ENCODE results near the gene PRKAR2B. TPM values are rescaled to one million over a fixed set of nuclear protein-coding genes. Genes with fewer than 3 reads are reported as not detected.

PRKAR2B gene
- total RNA-seq = 3.5 TPM
- polyA plus RNA-seq = 7.1 TPM
- long read RNA-seq, donor 1, partial matches to known transcripts = 0 of 1 reads
- long read RNA-seq, donor 1, other reads (novel, unspliced or antisense) = 0 of 1 reads
- long read RNA-seq, donor 2 = 0 reads
- long read RNA-seq, donor 3, partial matches to known transcripts = 0 of 1 reads
- long read RNA-seq, donor 3, other reads (novel, unspliced or antisense) = 0 of 1 reads
- long read RNA-seq, donor 4, partial matches to known transcripts = 0 of 2 reads
- long read RNA-seq, donor 4, other reads (novel, unspliced or antisense) = 0 of 2 reads
- long read RNA-seq, donor 5, partial matches to known transcripts = 0 of 4 reads
- long read RNA-seq, donor 5, other reads (novel, unspliced or antisense) = 0 of 4 reads
- long read RNA-seq, donor 6 = 0 reads
- long read RNA-seq, donor 7, partial matches to known transcripts = 0 of 2 reads
- long read RNA-seq, donor 7, other reads (novel, unspliced or antisense) = 0 of 2 reads
- long read RNA-seq, donor 8 = 0 reads
- long read RNA-seq, donor 9 = 0 reads
- long read RNA-seq, donor 10, partial matches to known transcripts = 0 of 4 reads
- long read RNA-seq, donor 10, other reads (novel, unspliced or antisense) = 0 of 4 reads

DNA sequence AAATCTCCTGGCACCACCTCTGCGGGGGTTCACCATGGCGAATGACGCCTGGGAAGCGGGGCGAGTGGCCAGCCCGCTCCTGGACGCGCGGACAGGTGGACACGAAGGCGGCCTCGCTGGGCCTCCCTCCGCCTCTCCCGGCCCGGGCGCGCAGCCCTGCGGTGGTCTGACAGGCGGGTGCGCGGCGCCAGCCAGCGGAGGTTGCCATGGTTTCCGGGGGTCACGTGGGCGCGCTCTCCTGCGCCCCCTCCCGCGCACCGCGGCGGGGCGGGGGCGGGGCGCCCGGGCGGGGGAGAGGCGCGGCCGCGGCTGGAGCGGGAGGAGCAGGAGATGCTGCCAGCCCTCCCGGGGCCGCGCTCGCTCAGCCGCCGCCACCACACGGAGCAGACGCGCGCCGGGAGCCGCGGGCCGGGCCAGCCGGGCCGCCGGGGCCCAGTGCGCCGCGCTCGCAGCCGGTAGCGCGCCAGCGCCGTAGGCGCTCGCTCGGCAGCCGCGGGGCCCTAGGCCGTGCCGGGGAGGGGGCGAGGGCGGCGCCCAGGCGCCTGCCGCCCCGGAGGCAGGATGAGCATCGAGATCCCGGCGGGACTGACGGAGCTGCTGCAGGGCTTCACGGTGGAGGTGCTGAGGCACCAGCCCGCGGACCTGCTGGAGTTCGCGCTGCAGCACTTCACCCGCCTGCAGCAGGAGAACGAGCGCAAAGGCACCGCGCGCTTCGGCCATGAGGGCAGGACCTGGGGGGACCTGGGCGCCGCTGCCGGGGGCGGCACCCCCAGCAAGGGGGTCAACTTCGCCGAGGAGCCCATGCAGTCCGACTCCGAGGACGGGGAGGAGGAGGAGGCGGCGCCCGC is at the start of gene PRKAR2B:
PRKAR2B (plus strand) TSS at position 359 of the 848 bp plus-strand sequence; CDS start at position 562, 203 bp downstream.
- DNase-seq (ENCODE audit: low read depth in 6 of 9, low spot score in 9 of 9) = peak; percentile 48 to 92 (median 81)
- Histone ChIP-seq H3K9me3 (ENCODE audit: control insufficient read depth in 2 of 2, insufficient read depth in 1 of 2, low read length in 1 of 2) (no peaks in the 10 kb centered on the region), H3K27ac (ENCODE audit: low read depth in 1 of 2, low read length in 1 of 2) (no peak within 1 kb of the TSS), H3K27me3 (ENCODE audit: control insufficient read depth in 2 of 2, insufficient read depth in 1 of 2, low read length in 1 of 2) (peaks cover 3 to 12% of the 10 kb centered on the region in 2 donors), H3K36me3 (ENCODE audit: control insufficient read depth in 2 of 2, insufficient read depth in 2 of 2, low read length in 1 of 2) (no peaks in the 10 kb centered on the region), H3K4me3 (ENCODE audit: low read length in 2 of 2) (peak within 1 kb of the TSS; percentile 56 to 78), H3K4me1 (ENCODE audit: control insufficient read depth in 2 of 2, insufficient read depth in 2 of 2, low read length in 2 of 2) (peaks cover 0 to 9% of the 10 kb centered on the region in 2 donors)
- WGBS = under 1% methylated on average over 110 of the region's 110 CpGs

- H3K27me3 ChIP-seq (ENCODE audit: control insufficient read depth in 2 of 2, insufficient read depth in 1 of 2, low read length in 1 of 2) = no peaks in the 10 kb centered on the region
- H3K4me3 ChIP-seq (ENCODE audit: low read length in 2 of 2) = no peak overlapping the region
- H3K36me3 ChIP-seq (ENCODE audit: control insufficient read depth in 2 of 2, insufficient read depth in 2 of 2, low read length in 1 of 2) = no peaks in the 10 kb centered on the region
- H3K9me3 ChIP-seq (ENCODE audit: control insufficient read depth in 2 of 2, insufficient read depth in 1 of 2, low read length in 1 of 2) = peaks cover 0 to 3% of the 10 kb centered on the region in 2 donors
- no peak for DNase-seq (ENCODE audit: low read depth in 6 of 9, low spot score in 9 of 9)
- WGBS = 96% methylated on average over 7 of the region's 7 CpGs
- H3K27ac ChIP-seq (ENCODE audit: low read depth in 1 of 2, low read length in 1 of 2) = no peak overlapping the region
- H3K4me1 ChIP-seq (ENCODE audit: control insufficient read depth in 2 of 2, insufficient read depth in 2 of 2, low read length in 2 of 2) = no peaks in the 10 kb centered on the region
Observed at GRCh38 chr7:106994833-106995232, 49.7 kb upstream of the PRKAR2B start.

- Histone ChIP-seq H3K27ac (ENCODE audit: low read depth in 1 of 2, low read length in 1 of 2) (no peak overlapping the region), H3K9me3 (ENCODE audit: control insufficient read depth in 2 of 2, insufficient read depth in 1 of 2, low read length in 1 of 2) (peaks cover 0 to 3% of the 10 kb centered on the region in 2 donors), H3K36me3 (ENCODE audit: control insufficient read depth in 2 of 2, insufficient read depth in 2 of 2, low read length in 1 of 2) (no peaks in the 10 kb centered on the region), H3K4me3 (ENCODE audit: low read length in 2 of 2) (no peak overlapping the region), H3K27me3 (ENCODE audit: control insufficient read depth in 2 of 2, insufficient read depth in 1 of 2, low read length in 1 of 2) (no peaks in the 10 kb centered on the region), H3K4me1 (ENCODE audit: control insufficient read depth in 2 of 2, insufficient read depth in 2 of 2, low read length in 2 of 2) (no peaks in the 10 kb centered on the region)
- DNase-seq (ENCODE audit: low read depth in 6 of 9, low spot score in 9 of 9) = no peak
- WGBS = 91% methylated on average over 5 of the region's 5 CpGs
Observed at GRCh38 chr7:106997487-106998271, 46.8 kb upstream of the PRKAR2B start.

DNA sequence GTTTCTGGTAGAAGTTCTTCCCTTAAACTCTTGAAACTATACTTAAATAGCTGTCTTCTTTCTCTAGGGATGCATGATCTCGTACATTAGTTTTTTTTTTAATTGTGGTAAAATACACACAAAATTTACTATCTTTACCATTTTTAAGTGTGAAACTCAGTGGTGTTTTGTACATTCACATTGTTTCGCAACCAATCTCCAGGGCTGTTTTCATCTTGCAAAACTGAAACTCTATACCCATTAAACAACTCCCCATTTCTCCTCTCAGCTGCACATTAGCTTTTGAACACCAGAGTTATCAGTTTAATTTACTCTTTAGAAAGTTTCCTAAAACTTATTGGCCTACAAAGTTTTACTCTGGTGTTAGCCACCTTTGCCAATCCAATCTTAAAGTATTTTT is 45.5 kb upstream of the PRKAR2B start:
- Histone ChIP-seq H3K27ac (ENCODE audit: low read depth in 1 of 2, low read length in 1 of 2) (no peak overlapping the region), H3K4me1 (ENCODE audit: control insufficient read depth in 2 of 2, insufficient read depth in 2 of 2, low read length in 2 of 2) (no peaks in the 10 kb centered on the region), H3K36me3 (ENCODE audit: control insufficient read depth in 2 of 2, insufficient read depth in 2 of 2, low read length in 1 of 2) (no peaks in the 10 kb centered on the region), H3K4me3 (ENCODE audit: low read length in 2 of 2) (no peak overlapping the region), H3K27me3 (ENCODE audit: control insufficient read depth in 2 of 2, insufficient read depth in 1 of 2, low read length in 1 of 2) (no peaks in the 10 kb centered on the region), H3K9me3 (ENCODE audit: control insufficient read depth in 2 of 2, insufficient read depth in 1 of 2, low read length in 1 of 2) (peaks cover 0 to 3% of the 10 kb centered on the region in 2 donors)
- no peak for DNase-seq (ENCODE audit: low read depth in 6 of 9, low spot score in 9 of 9)
- 94% methylated on average over 2 of the region's 2 CpGs for WGBS

DNA sequence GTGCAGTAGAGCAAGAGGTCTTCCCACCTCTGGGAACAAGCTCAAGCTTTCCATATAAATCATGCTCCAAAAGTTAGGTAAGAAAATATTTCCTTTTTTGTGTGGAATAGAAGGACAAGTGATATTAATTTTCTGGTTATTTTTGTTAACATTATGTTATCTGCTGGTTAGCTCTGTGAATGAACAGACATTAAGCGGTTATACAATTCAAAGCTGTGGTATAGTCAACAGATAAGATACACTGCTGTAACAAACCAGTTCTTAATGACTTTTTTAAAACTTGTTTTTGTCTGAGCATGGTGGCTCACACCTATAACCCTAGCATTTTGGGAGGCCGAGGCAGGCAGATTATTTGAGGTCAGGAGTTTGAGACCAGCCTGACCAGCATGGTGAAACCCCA is 43.0 kb upstream of the PRKAR2B start:
- Histone ChIP-seq H3K27ac (ENCODE audit: low read depth in 1 of 2, low read length in 1 of 2) (no peak overlapping the region), H3K9me3 (ENCODE audit: control insufficient read depth in 2 of 2, insufficient read depth in 1 of 2, low read length in 1 of 2) (no peaks in the 10 kb centered on the region), H3K4me1 (ENCODE audit: control insufficient read depth in 2 of 2, insufficient read depth in 2 of 2, low read length in 2 of 2) (no peaks in the 10 kb centered on the region), H3K36me3 (ENCODE audit: control insufficient read depth in 2 of 2, insufficient read depth in 2 of 2, low read length in 1 of 2) (no peaks in the 10 kb centered on the region), H3K4me3 (ENCODE audit: low read length in 2 of 2) (no peak overlapping the region), H3K27me3 (ENCODE audit: control insufficient read depth in 2 of 2, insufficient read depth in 1 of 2, low read length in 1 of 2) (no peaks in the 10 kb centered on the region)
- WGBS = 96% methylated on average over 2 of the region's 2 CpGs
- DNase-seq (ENCODE audit: low read depth in 6 of 9, low spot score in 9 of 9) = no peak

GRCh38 chr7:107002126-107002525 is 42.4 kb upstream of the PRKAR2B start:
- Histone ChIP-seq H3K27me3 (ENCODE audit: control insufficient read depth in 2 of 2, insufficient read depth in 1 of 2, low read length in 1 of 2) (no peaks in the 10 kb centered on the region), H3K4me1 (ENCODE audit: control insufficient read depth in 2 of 2, insufficient read depth in 2 of 2, low read length in 2 of 2) (no peaks in the 10 kb centered on the region), H3K36me3 (ENCODE audit: control insufficient read depth in 2 of 2, insufficient read depth in 2 of 2, low read length in 1 of 2) (no peaks in the 10 kb centered on the region), H3K27ac (ENCODE audit: low read depth in 1 of 2, low read length in 1 of 2) (no peak overlapping the region), H3K9me3 (ENCODE audit: control insufficient read depth in 2 of 2, insufficient read depth in 1 of 2, low read length in 1 of 2) (no peaks in the 10 kb centered on the region), H3K4me3 (ENCODE audit: low read length in 2 of 2) (no peak overlapping the region)
- WGBS = 97% methylated on average over 4 of the region's 4 CpGs
- DNase-seq (ENCODE audit: low read depth in 6 of 9, low spot score in 9 of 9) = no peak

DNA sequence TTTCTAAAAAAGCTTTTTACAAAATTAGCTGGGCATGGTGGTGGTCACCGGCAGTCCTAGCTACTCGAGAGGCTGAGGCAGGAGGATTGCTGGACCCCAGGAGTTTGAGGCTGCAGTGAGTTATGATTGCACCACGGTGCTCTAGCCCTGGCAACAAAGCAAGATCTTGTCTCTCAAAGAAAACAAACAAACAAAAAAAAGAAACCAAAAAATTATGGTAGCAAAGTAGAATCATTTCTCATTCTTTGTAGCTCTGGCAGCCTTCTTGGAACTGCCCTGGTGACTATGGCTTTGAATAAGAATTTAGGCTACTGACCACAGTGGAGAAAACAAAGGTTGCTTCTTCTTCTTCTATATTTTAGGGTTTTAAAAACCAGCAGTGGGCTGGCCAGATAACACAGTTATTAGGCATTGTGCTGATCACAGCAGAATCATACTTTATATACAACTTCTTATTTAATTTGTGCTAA is 41.9 kb upstream of the PRKAR2B start:
- no peaks in the 10 kb centered on the region for H3K4me1 ChIP-seq (ENCODE audit: control insufficient read depth in 2 of 2, insufficient read depth in 2 of 2, low read length in 2 of 2)
- no peaks in the 10 kb centered on the region for H3K9me3 ChIP-seq (ENCODE audit: control insufficient read depth in 2 of 2, insufficient read depth in 1 of 2, low read length in 1 of 2)
- no peaks in the 10 kb centered on the region for H3K27me3 ChIP-seq (ENCODE audit: control insufficient read depth in 2 of 2, insufficient read depth in 1 of 2, low read length in 1 of 2)
- H3K4me3 ChIP-seq (ENCODE audit: low read length in 2 of 2) = no peak overlapping the region
- DNase-seq (ENCODE audit: low read depth in 6 of 9, low spot score in 9 of 9) = no peak
- H3K27ac ChIP-seq (ENCODE audit: low read depth in 1 of 2, low read length in 1 of 2) = no peak overlapping the region
- WGBS = 91% methylated on average over 3 of the region's 3 CpGs
- no peaks in the 10 kb centered on the region for H3K36me3 ChIP-seq (ENCODE audit: control insufficient read depth in 2 of 2, insufficient read depth in 2 of 2, low read length in 1 of 2)

- Histone ChIP-seq H3K27ac (ENCODE audit: low read depth in 1 of 2, low read length in 1 of 2) (no peak overlapping the region), H3K4me1 (ENCODE audit: control insufficient read depth in 2 of 2, insufficient read depth in 2 of 2, low read length in 2 of 2) (no peaks in the 10 kb centered on the region), H3K36me3 (ENCODE audit: control insufficient read depth in 2 of 2, insufficient read depth in 2 of 2, low read length in 1 of 2) (no peaks in the 10 kb centered on the region), H3K27me3 (ENCODE audit: control insufficient read depth in 2 of 2, insufficient read depth in 1 of 2, low read length in 1 of 2) (no peaks in the 10 kb centered on the region), H3K9me3 (ENCODE audit: control insufficient read depth in 2 of 2, insufficient read depth in 1 of 2, low read length in 1 of 2) (no peaks in the 10 kb centered on the region), H3K4me3 (ENCODE audit: low read length in 2 of 2) (no peak overlapping the region)
- WGBS = 75% methylated on average over 6 of the region's 6 CpGs
- DNase-seq (ENCODE audit: low read depth in 6 of 9, low spot score in 9 of 9) = no peak
Observed at GRCh38 chr7:107007007-107007891, 37.3 kb upstream of the PRKAR2B start.

All from thymus (tissue), 14 donors.